Activated T-cell treated with anti-CD3 and anti-CD28 coated beads, Interleukin-2, amount 50 U/mL, for 4 hours (primary cell): Measurements from ENCODE around the gene NRXN3. TPM values are rescaled to one million over a fixed set of nuclear protein-coding genes. Genes with fewer than 3 reads are reported as not detected.

Experiments
- ATAC-seq, 2 donors: fragments of 200-7000 bp; cut with Tn5 transposase; one replicate each; pipeline ENCODE4 v1.10.0; 2021
- DNase-seq: peaks from one replicate; pipeline ENCODE4 v3.0.0-alpha.2; 2020
- H3K27me3 Mint-ChIP-seq: one replicate; pipeline ENCODE4 v1.8.0; 2021; ENCODE audit warnings: low read depth, mixed read lengths
- H3K36me3 Mint-ChIP-seq: one replicate; pipeline ENCODE4 v1.8.0; 2022; ENCODE audit warnings: mixed read lengths; ENCODE audit not compliant: insufficient read depth
- H3K4me1 Mint-ChIP-seq: one replicate; pipeline ENCODE4 v1.8.0; 2021; ENCODE audit warnings: low read depth, mixed read lengths
- H3K4me3 Mint-ChIP-seq: one replicate; pipeline ENCODE4 v1.8.0; 2021; ENCODE audit warnings: mild to moderate bottlenecking, moderate library complexity, mixed read lengths
- H3K9me3 Mint-ChIP-seq: one replicate; pipeline ENCODE4 v1.8.0; 2021; ENCODE audit warnings: mixed read lengths
- total RNA-seq, 3 donors: library from RNA; stranded (reverse); gene quantifications; one replicate each; pipeline ENCODE4 v1.2.1, GENCODE V29; 2021

The NRXN3 gene
- total RNA-seq, 3 donors from 2014 or later: not detected

- no peaks in the 10 kb centered on the region for H3K4me1 Mint-ChIP-seq
- ATAC-seq (no peak), DNase-seq (no peak)
- H3K27me3 Mint-ChIP-seq: no peaks in the 10 kb centered on the region
- peaks cover 3% of the 10 kb centered on the region for H3K9me3 Mint-ChIP-seq
- H3K4me3 Mint-ChIP-seq: no peak overlapping the region
- no peaks in the 10 kb centered on the region for H3K36me3 Mint-ChIP-seq
Observed at GRCh38 chr14:79802093-79802492, 1631.9 kb downstream of the NRXN3 start.

GRCh38 chr14:79805636-79806035, 1635.5 kb downstream of the NRXN3 start:
- H3K27me3 Mint-ChIP-seq: no peaks in the 10 kb centered on the region
- H3K9me3 Mint-ChIP-seq: peaks cover 3% of the 10 kb centered on the region
- H3K36me3 Mint-ChIP-seq: no peaks in the 10 kb centered on the region
- no peaks in the 10 kb centered on the region for H3K4me1 Mint-ChIP-seq
- DNase-seq (no peak), ATAC-seq (no peak)
- H3K4me3 Mint-ChIP-seq: no peak overlapping the region

- H3K27me3 Mint-ChIP-seq: no peaks in the 10 kb centered on the region
- DNase-seq: no peak
- no peak overlapping the region for H3K4me3 Mint-ChIP-seq
- H3K4me1 Mint-ChIP-seq: no peaks in the 10 kb centered on the region
- peaks cover under 1% of the 10 kb centered on the region for H3K9me3 Mint-ChIP-seq
- no peaks in the 10 kb centered on the region for H3K36me3 Mint-ChIP-seq
- no peak for ATAC-seq
Observed at GRCh38 chr14:79809849-79810612, 1639.9 kb downstream of the NRXN3 start.

GRCh38 chr14:79820866-79821535, 1650.8 kb downstream of the NRXN3 start:
- H3K9me3 Mint-ChIP-seq: peaks cover 4% of the 10 kb centered on the region
- no peaks in the 10 kb centered on the region for H3K36me3 Mint-ChIP-seq
- H3K4me3 Mint-ChIP-seq: no peak overlapping the region
- DNase-seq (no peak), ATAC-seq (no peak)
- no peaks in the 10 kb centered on the region for H3K4me1 Mint-ChIP-seq
- no peaks in the 10 kb centered on the region for H3K27me3 Mint-ChIP-seq

GRCh38 chr14:79822034-79822433, 1651.9 kb downstream of the NRXN3 start:
- ATAC-seq: no peak

GRCh38 chr14:79825046-79825521, 1654.9 kb downstream of the NRXN3 start:
- H3K9me3 Mint-ChIP-seq: peaks cover 4% of the 10 kb centered on the region
- H3K36me3 Mint-ChIP-seq: no peaks in the 10 kb centered on the region
- no peaks in the 10 kb centered on the region for H3K4me1 Mint-ChIP-seq
- ATAC-seq (no peak), DNase-seq (no peak)
- no peaks in the 10 kb centered on the region for H3K27me3 Mint-ChIP-seq
- no peak overlapping the region for H3K4me3 Mint-ChIP-seq

More at GRCh38 chr14:79822034-79822433, 1651.9 kb downstream of the NRXN3 start:
- no peaks in the 10 kb centered on the region for H3K27me3 Mint-ChIP-seq
- peaks cover 8% of the 10 kb centered on the region for H3K9me3 Mint-ChIP-seq
- DNase-seq: no peak
- H3K4me1 Mint-ChIP-seq: no peaks in the 10 kb centered on the region
- H3K36me3 Mint-ChIP-seq: no peaks in the 10 kb centered on the region
- H3K4me3 Mint-ChIP-seq: no peak overlapping the region

GRCh38 chr14:79826362-79826761, 1656.2 kb downstream of the NRXN3 start:
- DNase-seq: no peak
- no peak overlapping the region for H3K4me3 Mint-ChIP-seq
- no peak for ATAC-seq
- H3K36me3 Mint-ChIP-seq: no peaks in the 10 kb centered on the region
- H3K27me3 Mint-ChIP-seq: no peaks in the 10 kb centered on the region
- peaks cover 4% of the 10 kb centered on the region for H3K9me3 Mint-ChIP-seq
- no peaks in the 10 kb centered on the region for H3K4me1 Mint-ChIP-seq

GRCh38 chr14:79829405-79830166, 1659.4 kb downstream of the NRXN3 start:
- no peak for DNase-seq
- Mint-ChIP-seq H3K9me3 (peaks cover 4% of the 10 kb centered on the region), H3K4me1 (no peaks in the 10 kb centered on the region), H3K36me3 (no peaks in the 10 kb centered on the region), H3K4me3 (no peak overlapping the region), H3K27me3 (no peaks in the 10 kb centered on the region)
- no peak for ATAC-seq

GRCh38 chr14:79831195-79831892, 1661.2 kb downstream of the NRXN3 start:
- no peak for ATAC-seq
- Mint-ChIP-seq H3K9me3 (peaks cover 4% of the 10 kb centered on the region), H3K36me3 (no peaks in the 10 kb centered on the region), H3K4me1 (no peaks in the 10 kb centered on the region), H3K4me3 (no peak overlapping the region), H3K27me3 (no peaks in the 10 kb centered on the region)
- DNase-seq: no peak

GRCh38 chr14:79833781-79834180, 1663.6 kb downstream of the NRXN3 start:
- ATAC-seq (no peak), DNase-seq (no peak)
- H3K27me3 Mint-ChIP-seq: no peaks in the 10 kb centered on the region
- no peaks in the 10 kb centered on the region for H3K36me3 Mint-ChIP-seq
- no peaks in the 10 kb centered on the region for H3K9me3 Mint-ChIP-seq
- no peak overlapping the region for H3K4me3 Mint-ChIP-seq
- H3K4me1 Mint-ChIP-seq: no peaks in the 10 kb centered on the region

- H3K27me3 Mint-ChIP-seq: no peaks in the 10 kb centered on the region
Observed at GRCh38 chr14:79834868-79835267, 1664.7 kb downstream of the NRXN3 start.

GRCh38 chr14:79836577-79836976, 1666.4 kb downstream of the NRXN3 start:
- H3K4me3 Mint-ChIP-seq: no peak overlapping the region
- DNase-seq: no peak

More at GRCh38 chr14:79834868-79835267, 1664.7 kb downstream of the NRXN3 start:
- Mint-ChIP-seq H3K36me3 (no peaks in the 10 kb centered on the region), H3K9me3 (no peaks in the 10 kb centered on the region), H3K4me3 (no peak overlapping the region), H3K4me1 (no peaks in the 10 kb centered on the region)
- DNase-seq: no peak
- no peak for ATAC-seq

GRCh38 chr14:79837699-79838098, 1667.5 kb downstream of the NRXN3 start:
- no peaks in the 10 kb centered on the region for H3K4me1 Mint-ChIP-seq
- no peaks in the 10 kb centered on the region for H3K27me3 Mint-ChIP-seq
- DNase-seq: no peak
- ATAC-seq: no peak
- no peak overlapping the region for H3K4me3 Mint-ChIP-seq
- no peaks in the 10 kb centered on the region for H3K9me3 Mint-ChIP-seq
- no peaks in the 10 kb centered on the region for H3K36me3 Mint-ChIP-seq

More at GRCh38 chr14:79836577-79836976, 1666.4 kb downstream of the NRXN3 start:
- Mint-ChIP-seq H3K9me3 (no peaks in the 10 kb centered on the region), H3K36me3 (no peaks in the 10 kb centered on the region), H3K27me3 (no peaks in the 10 kb centered on the region), H3K4me1 (no peaks in the 10 kb centered on the region)
- ATAC-seq: no peak

- no peaks in the 10 kb centered on the region for H3K36me3 Mint-ChIP-seq
- no peaks in the 10 kb centered on the region for H3K9me3 Mint-ChIP-seq
- no peaks in the 10 kb centered on the region for H3K4me1 Mint-ChIP-seq
- H3K27me3 Mint-ChIP-seq: no peaks in the 10 kb centered on the region
- DNase-seq (no peak), ATAC-seq (no peak)
- no peak overlapping the region for H3K4me3 Mint-ChIP-seq
Observed at GRCh38 chr14:79840103-79840502, 1669.9 kb downstream of the NRXN3 start.
